Mammary epithelial cell (primary cell): ENCODE measurements around the gene CEL.

Experiments
- CTCF ChIP-seq, 2 donors: IDR thresholded peaks in 1 of 2; conservative IDR thresholded peaks in 1 of 2; 2 replicates each; pipeline ENCODE4 v1.5.1; 2011 to 2012; ENCODE audit warnings: inconsistent platforms in 2 of 2, low read length in 2 of 2, mild to moderate bottlenecking in 2 of 2, control low read depth in 1 of 2, low read depth in 1 of 2; ENCODE audit not compliant: insufficient read depth in 1 of 2; ENCODE audit errors: extremely low read depth in 1 of 2
- EZH2 ChIP-seq: IDR thresholded peaks from 2 replicates; pipeline ENCODE4 v1.6.1; 2012; ENCODE audit warnings: low read length, inconsistent platforms, borderline replicate concordance

- TF ChIP-seq CTCF (conservative IDR thresholded peaks at IDR 0.05 in 1 of 2, IDR thresholded peaks at IDR 0.05 in 1 of 2; ENCODE audit: extremely low read depth in 1 of 2, insufficient read depth in 1 of 2, low read depth in 1 of 2, low read length in 2 of 2), result no peak
- TF ChIP-seq EZH2, result no peak
These were observed 2.7 kb downstream of the CEL start for GRCh38 chr9:133064241-133065069.
